GM12891 (cell line): ENCODE results near the gene TM4SF1.

ENCODE experiments used
- POLR2A ChIP-seq: IDR thresholded peaks from 2 replicates; pipeline ENCODE4 v1.6.1; 2011; ENCODE audit warnings: low read depth, low read length, control low read depth
- POLR2AphosphoS5 ChIP-seq: IDR thresholded peaks from 2 replicates; pipeline ENCODE4 v1.6.1; 2011; ENCODE audit warnings: low read depth, low read length, control low read depth

DNA sequence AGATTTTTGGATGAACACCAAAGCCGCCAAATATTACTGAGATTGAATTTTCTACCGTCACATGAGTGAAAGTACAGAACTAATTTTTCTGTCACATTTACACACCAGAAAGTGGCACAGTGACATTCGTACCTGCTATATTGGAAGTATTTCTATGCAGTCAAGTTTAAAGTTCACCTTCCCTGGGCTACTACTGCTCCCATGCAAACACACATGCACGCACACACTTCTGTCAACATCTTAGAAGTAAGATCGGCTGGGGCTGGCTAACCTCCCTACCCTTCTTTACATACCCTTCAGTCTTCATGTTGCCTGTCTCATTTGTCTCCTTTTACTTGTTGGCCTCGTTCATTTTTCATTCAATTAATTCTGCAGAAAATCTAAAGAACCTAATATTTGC lies 19.0 kb upstream of the TM4SF1 start:
- TF ChIP-seq POLR2A (no peak), POLR2AphosphoS5 (no peak)
